GM19395 (cell line): ENCODE results near the gene C22orf23.
"Not testable (repeated sequence)": the region's sequence is repeated elsewhere in the genome, so short reads cannot be mapped to it uniquely, and the experiment has no call there.

Source experiments
- ATAC-seq: cut with Tn5 transposase; IDR thresholded peaks from one replicate; pipeline ENCODE4 v1.9.1; 2021; ENCODE audit warnings: mild to moderate bottlenecking, moderate library complexity; ENCODE audit not compliant: unreplicated experiment

Gene C22orf23

GRCh38 chr22:37957232-37957631 lies 3.8 kb upstream of the C22orf23 start:
- no peak for ATAC-seq

GRCh38 chr22:37955825-37956397 lies 2.5 kb upstream of the C22orf23 start:
- not testable (repeated sequence) for ATAC-seq

- ATAC-seq: no peak
Measured at GRCh38 chr22:37954686-37955085, 1.3 kb upstream of the C22orf23 start.

- ATAC-seq: peak; percentile 33
Measured at GRCh38 chr22:37953062-37953436, 352 bp downstream of the C22orf23 start.

- not testable (repeated sequence) for ATAC-seq
Measured at GRCh38 chr22:37952629-37953028, 772 bp downstream of the C22orf23 start.

- ATAC-seq: no peak
Measured at GRCh38 chr22:37951305-37951704, 2.1 kb downstream of the C22orf23 start.

GRCh38 chr22:37947142-37947795 lies 6.1 kb downstream of the C22orf23 start:
- ATAC-seq: not testable (repeated sequence)

- not testable (repeated sequence) for ATAC-seq
Measured at GRCh38 chr22:37944423-37944822, 9.0 kb downstream of the C22orf23 start.

GRCh38 chr22:37943825-37944198 lies 9.6 kb downstream of the C22orf23 start:
- no peak for ATAC-seq

GRCh38 chr22:37943136-37943824 lies 10.1 kb downstream of the C22orf23 start:
- no peak for ATAC-seq

- no peak for ATAC-seq
Measured at GRCh38 chr22:37942133-37942532, 11.3 kb downstream of the C22orf23 start.

- no peak for ATAC-seq
Measured at GRCh38 chr22:37940698-37941376, 12.6 kb downstream of the C22orf23 start.

GRCh38 chr22:37933711-37934376 lies 19.6 kb downstream of the C22orf23 start:
- no peak for ATAC-seq

GRCh38 chr22:37932821-37933578 lies 20.4 kb downstream of the C22orf23 start:
- no peak for ATAC-seq

- ATAC-seq: no peak
Measured at GRCh38 chr22:37932401-37932800, 21.0 kb downstream of the C22orf23 start.

GRCh38 chr22:37931893-37932389 lies 21.5 kb downstream of the C22orf23 start:
- ATAC-seq: no peak

- ATAC-seq: no peak
Measured at GRCh38 chr22:37930952-37931440, 22.4 kb downstream of the C22orf23 start.

GRCh38 chr22:37930270-37930951 lies 23.0 kb downstream of the C22orf23 start:
- ATAC-seq: no peak

GRCh38 chr22:37929390-37929789 lies 24.0 kb downstream of the C22orf23 start:
- ATAC-seq: no peak

- no peak for ATAC-seq
Measured at GRCh38 chr22:37927637-37927936, 25.8 kb downstream of the C22orf23 start.
